Midbrain (tissue), 1 donor: ENCODE data around the gene PGPEP1.
"Not testable (repeated sequence)": the region's sequence is repeated elsewhere in the genome, so short reads cannot be mapped to it uniquely, and the experiment has no call there.

ENCODE experiments used
- DNase-seq: peaks from one replicate; lab custom pipeline; 2025; lab: John Stamatoyannopoulos, UW

Gene PGPEP1

DNA sequence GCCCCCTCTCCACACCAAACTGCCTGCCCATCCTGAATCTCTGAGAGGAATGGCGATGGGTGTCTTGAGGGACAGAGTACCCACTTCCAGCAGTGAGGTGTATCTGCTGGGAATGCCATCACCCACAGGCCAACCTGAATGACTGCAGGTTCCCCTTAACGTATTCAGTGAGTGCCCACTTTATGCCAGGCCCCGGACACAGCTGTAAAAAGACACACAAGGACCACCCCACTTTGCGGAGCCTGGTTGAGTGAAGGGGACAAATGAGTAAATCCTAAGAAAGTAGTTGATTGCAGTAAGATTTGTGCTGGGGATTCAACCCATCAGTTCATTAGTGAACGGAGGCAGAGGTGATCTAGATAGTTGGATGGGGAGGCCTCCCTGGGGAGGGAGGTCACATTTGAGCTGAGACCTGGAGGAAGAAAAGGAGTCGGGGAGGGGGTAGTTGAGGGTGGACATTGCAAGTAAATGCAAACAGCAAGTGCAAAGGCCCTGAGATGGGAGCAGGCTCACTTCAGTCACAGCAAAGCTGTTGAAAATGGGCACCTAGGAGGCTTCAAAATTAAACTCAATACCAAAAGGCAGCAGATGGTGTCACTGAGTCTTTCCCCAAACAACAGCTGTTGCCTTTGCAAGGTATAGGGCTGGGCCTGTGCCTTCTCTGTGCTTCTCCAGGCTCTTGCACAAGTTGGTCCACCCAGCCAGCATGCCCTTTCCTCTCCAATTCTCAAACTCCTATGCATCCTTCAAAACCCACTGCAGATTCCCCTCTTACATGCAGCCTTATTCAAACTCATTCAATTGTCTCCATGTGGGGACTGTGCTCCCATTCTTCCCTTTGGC lies 49.9 kb downstream of the PGPEP1 start:
- no peak for DNase-seq

DNA sequence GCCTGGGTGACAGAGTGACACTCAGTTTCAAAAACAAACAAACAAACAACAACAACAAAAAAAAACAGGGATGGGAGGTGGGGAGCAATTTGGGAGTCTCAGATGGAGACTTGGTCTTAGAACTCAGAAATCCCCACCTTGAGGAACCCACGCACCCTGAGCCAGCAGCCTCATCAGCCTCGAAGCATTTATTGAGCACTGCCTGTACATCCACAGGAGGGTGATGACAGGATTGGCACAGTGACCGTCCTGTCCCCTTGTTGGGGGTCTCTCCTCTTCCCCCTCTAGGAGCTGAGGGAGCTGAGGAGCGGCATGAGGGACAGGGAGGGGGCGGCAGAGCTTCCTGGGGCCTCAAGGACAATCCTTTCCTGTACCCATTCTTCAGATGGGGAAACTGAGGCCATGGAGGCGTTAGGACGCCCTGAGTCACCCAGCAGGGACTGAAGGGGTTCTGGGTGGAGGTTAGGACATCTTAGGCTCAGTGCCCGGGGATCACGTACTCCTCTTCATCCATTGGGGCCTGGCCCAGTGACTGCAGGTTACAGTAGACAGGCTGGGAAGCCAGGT lies 51.2 kb downstream of the PGPEP1 start:
- no peak for DNase-seq

DNA sequence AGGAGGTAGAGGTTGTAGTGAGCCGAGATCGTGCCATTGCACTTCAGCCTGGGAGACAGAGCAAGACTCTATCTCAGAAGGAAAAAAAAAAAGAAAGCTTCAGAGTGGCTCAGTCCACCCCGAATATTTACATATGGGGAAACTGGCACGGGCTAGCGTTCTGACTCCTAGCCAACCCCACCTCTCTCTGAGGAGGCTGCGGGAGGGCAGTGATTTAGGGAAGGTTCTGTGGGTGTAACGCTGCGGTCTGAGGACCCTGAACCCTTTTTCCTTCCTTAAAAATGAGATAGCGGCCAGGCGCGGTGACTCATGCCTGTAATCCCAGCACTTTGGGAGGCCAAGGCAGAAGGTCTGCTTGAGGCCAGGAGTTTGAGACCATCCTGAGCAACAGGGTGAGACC lies 52.0 kb downstream of the PGPEP1 start:
- peak; percentile 4 for DNase-seq

DNA sequence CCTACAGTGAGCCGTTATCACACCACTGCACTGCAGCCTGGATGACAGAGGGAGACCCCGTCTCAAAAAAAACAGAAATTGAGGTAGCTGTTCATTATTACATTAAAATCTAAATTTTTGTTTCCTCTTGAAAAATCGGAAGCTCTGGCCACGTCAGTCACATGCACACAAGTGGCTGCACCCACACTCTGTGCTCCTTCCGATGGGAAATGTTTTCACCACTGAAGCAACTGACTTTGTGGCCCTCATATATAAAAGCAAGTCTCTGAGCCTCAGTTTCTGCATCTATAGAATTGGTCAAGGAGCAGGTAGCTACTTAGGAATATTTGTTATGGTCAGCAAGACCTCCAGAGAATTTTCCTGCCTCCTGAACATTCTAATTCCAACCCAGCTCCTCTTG lies 52.5 kb downstream of the PGPEP1 start:
- DNase-seq: no peak

DNA sequence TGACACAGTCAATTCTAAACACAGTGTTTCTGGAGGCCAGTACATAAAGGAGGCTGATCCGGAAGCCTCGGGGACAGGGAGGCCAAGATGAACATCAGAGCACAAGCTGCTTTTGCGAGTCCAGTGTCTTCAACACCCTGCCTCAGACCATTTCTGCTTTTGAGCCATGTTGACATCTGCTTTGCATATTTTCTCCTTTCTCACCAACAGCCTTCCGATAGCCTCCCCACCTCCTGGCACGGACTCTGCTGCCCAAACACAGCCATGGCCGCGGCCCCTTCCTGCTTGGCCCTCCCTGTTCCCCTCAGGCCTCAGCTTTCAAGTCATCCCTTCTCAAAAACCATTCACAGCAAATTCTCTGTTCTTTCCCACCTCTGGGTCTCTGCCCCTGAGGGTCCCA lies 53.4 kb downstream of the PGPEP1 start:
- DNase-seq: peak; percentile 3

DNA sequence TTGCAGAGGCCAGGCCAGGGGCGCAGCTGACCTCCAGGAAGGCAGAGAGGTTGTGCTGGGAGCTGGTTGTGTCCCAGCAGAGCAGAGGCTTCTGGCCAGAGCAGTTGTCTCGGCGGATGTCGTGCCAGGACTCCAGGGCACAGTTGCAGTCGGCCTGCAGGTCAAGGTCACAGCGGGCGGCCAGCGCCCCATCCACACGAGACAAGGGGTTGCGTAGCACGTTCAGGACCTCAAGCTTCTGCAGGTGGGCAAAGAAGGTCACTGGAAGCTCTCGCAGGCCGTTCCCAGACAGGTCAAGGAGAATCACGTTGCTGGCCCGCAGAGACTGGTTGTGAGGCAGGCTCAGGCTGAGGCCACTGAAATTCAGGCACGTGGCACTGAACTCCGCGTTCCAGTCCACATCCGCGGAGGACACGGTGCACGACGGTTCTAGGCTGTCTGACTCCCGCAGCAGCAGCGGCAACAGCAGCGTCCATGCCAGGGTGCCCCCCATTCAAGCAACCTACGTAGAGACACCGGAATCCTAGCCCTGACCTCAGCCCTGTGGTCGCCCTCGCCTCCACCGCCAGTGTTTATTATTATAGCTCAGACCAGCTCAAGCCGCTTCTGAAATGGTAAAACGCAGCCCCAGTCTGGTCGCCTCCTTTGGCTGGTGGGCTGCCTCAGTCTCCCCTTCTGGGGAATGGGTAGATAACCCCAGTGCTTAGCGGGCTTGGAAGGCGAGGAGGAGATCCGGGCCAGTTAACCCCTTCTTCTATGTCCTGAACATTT lies 56.3 kb downstream of the PGPEP1 start:
- no peak for DNase-seq

DNA sequence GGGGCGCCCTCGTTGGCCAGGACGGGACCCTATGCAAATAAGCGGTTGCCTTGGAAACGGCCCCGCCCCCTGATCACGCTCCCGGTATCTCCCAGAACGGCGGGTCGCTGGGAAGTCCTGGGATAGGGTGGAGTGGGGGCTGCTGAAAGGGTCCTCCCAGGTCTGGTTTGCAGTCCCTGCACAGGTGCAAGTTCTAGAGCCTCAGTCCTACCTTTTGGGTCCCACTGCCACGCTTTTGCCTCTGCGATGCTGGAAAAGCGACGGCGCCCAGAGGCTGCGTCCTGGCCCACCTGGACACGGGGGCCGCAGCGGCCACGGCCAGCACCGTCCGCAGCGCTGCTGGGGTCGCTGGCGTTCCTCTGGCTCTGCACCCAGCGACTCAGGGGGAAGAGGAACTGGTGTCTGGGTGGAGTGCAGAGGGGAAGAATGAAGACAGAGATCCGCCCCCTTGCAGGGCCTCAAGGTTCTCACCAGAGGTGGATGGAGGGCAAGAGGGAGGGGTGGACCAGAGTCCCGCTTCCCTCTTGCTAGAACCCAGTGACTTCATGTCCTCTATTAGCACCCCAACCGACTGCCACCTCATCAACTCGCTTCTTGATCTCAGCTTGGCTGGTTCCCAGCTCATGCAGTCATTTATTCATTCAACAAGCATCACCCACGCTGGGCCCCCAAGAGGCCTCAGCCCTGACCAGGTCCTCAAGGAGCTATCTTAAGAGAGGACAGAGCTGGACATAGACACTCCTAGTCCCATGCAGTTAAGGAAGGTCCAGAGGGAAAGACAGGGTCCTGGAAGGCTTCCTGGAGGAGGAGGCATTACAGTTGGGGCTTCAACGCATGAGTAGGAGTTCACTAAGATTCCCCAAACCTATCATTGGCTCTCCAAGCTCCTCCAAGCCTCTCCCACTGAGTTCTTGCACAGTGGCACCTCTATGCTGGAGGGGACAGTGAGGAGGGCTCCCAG lies 57.1 kb downstream of the PGPEP1 start, which contains the start of gene LRRC25:
Gene LRRC25, minus strand, starts transcription at position 381 of the 961 bp plus-strand sequence. CDS start 659 bp downstream, outside the sequence.
- DNase-seq: peak; percentile 4

DNA sequence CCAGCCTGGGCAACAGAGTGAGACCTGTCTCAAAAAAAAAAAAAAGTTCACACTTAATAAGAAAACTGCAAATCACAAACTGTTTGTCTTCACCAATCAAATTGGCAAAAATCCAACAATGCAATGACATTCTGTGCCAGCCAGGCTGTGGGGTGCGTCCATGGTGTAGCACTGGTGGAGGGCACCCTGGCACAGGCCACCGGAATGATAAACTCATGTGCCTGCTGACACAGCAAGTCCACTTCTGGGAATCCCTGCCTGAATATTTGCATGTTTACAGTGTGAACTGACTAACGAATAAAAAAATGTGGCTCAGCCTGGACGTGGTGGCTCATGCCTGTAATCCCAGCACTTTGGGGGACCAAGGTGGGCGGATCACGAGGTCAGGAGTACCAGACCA lies 58.6 kb downstream of the PGPEP1 start:
- DNase-seq: no peak

DNA sequence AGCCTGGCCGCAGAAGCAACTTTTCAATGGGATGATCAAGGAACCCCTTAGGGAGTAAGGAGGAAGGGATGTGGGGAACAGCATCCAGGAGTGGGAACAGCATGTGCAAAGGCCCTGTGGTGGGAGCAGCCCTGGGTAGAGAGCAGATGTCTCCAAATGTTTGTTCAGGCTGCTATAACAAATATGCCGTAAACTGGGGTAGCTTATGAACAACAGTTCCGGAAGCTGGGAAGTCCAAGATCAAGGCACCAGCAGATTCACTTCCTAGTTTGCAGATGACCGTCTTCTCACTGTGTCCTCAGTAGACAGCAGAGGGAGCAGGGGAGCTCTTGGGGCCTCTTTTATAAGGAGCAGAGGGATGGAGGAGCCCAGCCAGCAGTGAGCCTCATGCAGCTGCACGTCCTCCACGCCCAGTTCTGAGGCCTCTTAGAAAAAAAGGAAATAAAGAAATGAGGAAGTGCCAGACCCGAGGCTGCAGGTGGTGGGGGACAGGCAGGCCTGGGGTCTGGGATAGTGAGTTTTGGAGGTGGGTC lies 61.2 kb downstream of the PGPEP1 start:
- DNase-seq: peak; percentile 24

DNA sequence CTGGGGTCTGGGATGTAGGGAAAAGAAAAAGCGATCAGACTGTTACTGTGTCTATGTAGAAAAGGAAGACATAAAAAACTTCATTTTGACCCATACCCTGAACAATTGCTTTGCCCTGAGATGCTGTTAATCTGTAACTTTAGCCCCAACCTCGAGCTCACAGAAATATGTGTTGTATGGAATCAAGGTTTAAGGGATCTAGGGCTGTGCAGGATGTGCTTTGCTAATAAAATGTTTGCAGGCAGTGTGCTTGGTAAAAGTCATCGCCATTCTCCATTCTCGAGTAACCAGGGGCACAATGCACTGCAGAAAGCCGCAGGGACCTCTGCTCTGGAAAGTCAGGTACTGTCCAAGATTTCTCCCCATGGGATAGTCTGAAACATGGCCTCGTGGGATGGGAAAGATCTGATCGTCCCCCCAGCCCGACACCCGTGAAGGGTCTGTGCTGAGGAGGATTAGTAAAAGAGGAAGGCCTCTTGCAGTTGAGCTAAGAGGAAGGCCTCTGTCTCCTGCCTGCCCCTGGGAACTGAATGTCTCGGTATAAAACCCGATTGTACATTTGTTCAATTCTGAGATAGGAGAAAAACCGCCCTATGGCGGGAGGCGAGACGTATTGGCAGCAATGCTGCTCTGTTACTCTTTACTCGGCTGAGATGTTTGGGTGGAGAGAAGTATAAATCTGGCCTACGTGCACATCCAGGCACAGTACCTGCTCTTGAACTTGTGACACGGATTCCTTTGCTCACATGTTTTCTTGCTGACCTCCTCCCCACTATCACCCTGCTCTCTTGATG lies 62.3 kb downstream of the PGPEP1 start:
- not testable (repeated sequence) for DNase-seq

DNA sequence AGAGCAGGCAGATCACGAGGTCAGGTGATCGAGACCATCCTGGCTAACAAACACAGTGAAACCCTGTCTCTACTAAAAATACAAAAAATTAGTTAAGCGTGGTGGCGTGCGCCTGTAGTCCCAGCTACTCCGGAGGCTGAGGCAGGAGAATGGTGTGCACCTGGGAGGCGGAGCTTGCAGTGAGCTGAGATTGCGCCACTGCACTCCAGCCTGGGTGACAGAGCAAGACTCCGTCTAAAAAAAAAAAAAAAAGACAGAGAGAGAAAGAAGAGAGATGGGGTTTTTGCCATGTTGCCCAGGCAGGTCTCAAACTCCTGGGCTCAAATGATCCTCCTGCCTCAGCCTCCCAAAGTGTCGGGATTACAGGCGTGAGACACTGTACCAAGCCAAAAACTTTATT lies 65.4 kb downstream of the PGPEP1 start:
- not testable (repeated sequence) for DNase-seq

DNA sequence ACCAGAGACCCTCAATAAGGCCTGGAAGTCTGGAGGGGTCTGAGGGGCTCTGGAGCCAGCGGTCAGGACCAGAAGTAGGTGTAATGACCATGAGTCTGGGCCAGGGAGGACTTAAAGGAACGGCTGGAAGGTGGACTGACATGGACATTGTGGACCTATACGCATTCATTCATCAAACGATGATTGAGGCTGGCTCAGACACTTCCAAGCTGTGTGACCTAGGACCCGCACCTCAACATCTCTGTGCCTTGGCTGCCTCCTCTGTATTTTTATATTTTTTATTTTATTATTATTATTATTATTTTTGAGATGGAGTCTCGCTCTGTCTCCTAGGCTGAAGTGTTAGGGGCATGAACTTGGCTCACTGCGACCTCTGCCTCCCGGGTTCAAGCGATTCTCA lies 66.4 kb downstream of the PGPEP1 start:
- DNase-seq: no peak

DNA sequence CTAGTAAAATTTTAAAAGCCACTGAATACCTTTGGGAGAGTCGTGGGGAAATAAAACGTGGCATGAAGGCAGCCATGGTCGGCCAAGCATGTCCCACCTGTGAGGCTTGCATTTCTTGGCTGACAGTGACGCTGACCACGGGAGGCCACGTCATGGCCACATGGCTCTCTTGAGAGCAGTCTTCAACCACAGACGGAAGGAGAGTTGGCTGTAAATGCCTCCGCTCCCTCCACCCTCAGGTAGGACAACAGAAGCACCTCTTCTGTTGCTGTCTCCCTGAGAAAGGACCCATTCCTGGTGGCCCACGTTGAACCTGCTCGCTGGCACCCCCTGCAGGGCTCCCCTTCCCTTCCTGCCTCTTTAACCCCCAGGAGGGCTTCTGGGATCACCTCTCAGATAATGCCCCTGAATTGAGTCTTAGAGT lies 67.7 kb downstream of the PGPEP1 start:
- DNase-seq: no peak

DNA sequence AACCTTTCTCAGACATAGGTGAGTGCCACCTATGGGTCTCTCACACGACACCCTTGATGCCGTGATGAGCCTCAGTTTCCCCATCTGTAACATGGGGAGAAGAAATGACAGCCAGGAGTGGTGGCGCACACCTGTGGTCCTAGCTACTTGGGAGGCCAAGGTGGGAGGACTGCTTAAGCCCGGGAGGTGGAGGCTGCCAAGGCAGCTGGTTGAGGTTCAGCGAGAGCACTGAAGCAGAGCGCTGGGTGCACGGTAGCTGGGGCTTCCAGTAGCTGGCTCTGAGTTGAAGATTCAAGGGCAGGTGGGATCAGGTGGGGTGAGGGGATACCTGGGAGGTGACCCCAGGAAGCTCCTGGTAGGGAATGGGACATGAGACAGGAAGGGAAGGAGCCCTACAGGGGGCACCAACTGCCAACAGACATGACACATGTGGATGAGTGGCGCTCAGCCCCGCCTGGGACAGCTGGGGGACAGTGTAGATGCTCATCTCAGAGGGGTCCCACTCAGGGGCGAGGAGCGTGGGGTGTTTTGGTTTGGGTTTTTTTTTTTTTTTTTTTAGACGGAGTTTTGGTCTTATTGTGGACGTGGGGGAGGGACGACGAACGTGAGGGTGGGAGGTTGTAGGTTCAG lies 72.3 kb downstream of the PGPEP1 start:
- DNase-seq: no peak

DNA sequence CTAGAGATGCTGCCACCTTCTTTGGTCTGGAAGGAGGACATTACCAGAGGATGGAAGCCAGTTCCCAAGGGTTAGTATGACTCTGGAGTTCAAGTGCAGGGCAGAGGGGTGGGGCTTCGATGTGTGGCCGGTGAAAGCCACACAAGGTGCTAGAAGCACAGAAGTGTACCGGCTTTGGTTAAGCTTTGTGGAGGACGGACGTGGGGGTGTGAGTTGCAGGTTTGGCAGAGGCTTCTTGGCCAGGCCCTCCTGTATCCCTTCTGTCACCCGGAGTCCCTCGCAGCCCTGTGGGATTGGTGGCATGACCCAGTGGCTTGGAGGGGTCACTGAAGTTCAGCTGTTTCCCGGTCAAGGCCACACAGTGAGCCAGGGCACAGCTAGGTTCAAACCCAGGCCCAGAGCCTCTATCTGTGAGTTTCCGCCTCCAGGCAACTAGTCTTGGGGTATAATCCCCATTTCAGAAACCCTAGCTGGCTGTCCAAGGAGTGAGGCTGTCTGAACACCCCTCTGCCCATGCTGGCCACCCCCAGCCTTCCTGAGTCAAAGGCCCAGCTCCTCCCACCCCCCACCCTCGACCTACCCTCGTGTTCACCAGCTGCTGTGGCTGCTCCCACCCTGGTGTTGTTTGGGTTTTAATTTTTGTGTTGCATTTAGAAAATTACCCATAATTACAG lies 74.2 kb downstream of the PGPEP1 start:
- DNase-seq: no peak

DNA sequence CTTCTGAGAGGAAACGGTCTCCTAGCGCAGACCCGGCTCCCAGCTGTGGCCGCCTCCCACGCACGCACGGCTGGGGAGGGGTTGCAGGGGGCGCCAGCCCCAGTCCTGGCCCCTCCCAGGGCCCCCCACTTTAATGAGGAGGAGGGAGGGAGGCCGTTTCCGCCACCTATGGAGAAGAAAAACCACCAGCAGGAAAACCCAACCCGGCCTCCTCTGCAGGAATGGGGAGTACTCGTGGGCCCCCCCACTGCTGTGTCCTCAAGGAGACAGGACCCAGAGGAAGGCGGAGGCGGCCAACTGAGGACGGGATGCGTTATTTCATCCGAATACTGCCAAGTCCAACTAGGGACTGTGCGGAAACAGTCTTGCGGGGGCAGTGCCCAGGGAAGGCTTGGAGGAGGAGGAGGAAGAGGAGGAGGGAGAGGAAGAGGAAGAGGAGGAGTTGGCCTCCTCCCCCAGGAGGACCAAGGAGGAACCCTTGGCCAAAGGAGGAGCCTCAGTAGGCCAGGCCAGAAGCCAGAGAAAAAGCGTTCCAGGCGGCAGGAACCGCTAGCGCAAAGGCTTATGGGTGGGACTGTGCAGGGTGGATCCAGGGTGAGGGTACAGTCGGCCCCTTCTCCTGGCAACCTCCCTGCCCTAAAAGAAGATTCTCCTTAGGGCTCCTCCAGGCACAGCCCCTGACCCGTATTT lies 74.9 kb downstream of the PGPEP1 start:
- peak; percentile 28 for DNase-seq

DNA sequence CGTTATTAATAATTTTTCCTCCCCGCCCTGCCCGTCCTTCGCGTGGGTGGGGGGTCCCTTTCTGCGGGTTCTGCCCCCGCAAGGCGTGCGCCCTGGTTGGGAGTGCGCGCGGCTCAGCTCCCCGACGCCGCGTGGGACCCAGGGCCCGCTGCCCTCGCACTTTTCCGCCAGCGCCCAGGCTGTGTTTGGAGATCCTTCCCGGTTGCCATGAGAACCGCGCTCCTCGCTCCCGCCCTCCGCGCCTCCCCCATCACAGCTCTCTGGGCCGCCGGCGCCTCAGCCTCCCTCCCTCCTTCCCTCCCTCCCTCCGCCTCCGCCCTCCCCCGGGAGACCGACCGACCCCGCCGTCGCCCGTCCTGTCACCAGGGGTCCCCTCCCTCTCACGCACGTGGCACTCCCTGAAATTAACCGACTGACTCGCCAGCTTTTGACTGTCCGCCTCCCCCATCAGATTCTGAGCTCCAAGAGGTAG lies 76.4 kb downstream of the PGPEP1 start:
- peak; percentile 50 for DNase-seq

DNA sequence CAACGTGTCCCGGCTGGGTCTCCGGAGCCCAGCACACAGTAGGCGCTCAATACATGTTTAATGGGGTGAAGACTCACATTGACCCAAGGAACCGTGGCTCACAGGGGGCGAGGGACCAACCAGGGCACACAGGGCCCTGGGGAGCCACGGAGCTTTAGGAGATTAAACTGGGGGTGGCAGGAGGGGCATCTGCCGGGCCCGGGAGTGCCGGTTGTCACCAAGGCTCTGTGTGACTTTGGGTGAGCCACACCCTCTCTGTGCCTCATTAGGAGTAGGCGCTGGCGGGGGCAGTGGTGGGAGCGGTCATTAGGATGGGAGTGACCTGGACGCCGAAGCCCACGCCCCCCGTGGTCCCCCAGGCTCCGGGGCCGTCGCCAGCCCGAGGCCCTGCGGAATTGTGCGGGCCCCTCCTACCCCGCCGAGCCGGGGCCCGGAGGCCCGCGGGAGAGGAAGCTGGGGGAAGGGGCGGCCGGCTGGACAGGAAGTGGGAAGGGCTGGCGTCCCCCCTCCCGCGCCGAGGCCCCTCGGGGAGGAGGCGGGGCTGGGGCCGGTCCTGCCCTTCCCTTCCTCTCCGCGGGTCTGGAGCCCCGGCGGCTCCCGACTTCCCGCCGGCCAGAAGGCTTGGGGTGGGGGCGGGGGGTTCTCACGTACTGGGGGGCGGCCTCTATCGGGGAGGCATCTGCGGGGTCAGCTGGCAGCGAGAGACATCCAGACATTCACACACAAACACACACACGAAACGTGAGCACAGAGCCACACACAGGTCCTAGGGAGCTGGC lies 77.0 kb downstream of the PGPEP1 start:
- DNase-seq: peak; percentile 17
